ENCODE results near the gene GAS7.

GRCh38 chr17:9894231-9894630 lies 304.2 kb downstream of the GAS7 start:
- TF ChIP-seq NPAS2 (CRISPR knock-in tag; IDR thresholded peaks at IDR 0.05; ENCODE audit: borderline replicate concordance), result no peak
- no peak for TF ChIP-seq NR1H2 (CRISPR knock-in tag; IDR thresholded peaks at IDR 0.05; ENCODE audit: borderline replicate concordance, low read depth)
- TF ChIP-seq PRDM4 (CRISPR knock-in tag; IDR thresholded peaks at IDR 0.05; ENCODE audit: borderline replicate concordance), result no peak
- TF ChIP-seq RFX5 (IDR thresholded peaks at IDR 0.05; ENCODE audit: low read depth, low read length), result no peak
- TF ChIP-seq MTA3 (CRISPR knock-in tag; IDR thresholded peaks at IDR 0.05), result no peak
- no peak for TF ChIP-seq SNRNP70 (IDR thresholded peaks at IDR 0.05; ENCODE audit: low read depth, low read length)
- no peak for TF ChIP-seq SUZ12 (IDR thresholded peaks at IDR 0.05; ENCODE audit: low read depth, low read length)
- no peak for TF ChIP-seq BCL6 (CRISPR knock-in tag; IDR thresholded peaks at IDR 0.05)
- TF ChIP-seq ZFX (CRISPR knock-in tag; IDR thresholded peaks at IDR 0.05; ENCODE audit: low read depth), result no peak
- no peak for TF ChIP-seq CHD2 (IDR thresholded peaks at IDR 0.05; ENCODE audit: low read depth, low read length)
- TF ChIP-seq REST (IDR thresholded peaks at IDR 0.05; ENCODE audit: borderline replicate concordance in 1 of 2, low read depth in 1 of 2, low read length in 2 of 2), result no peak
- TF ChIP-seq ZBTB33 (CRISPR knock-in tag; IDR thresholded peaks at IDR 0.05), result no peak
- no peak for TF ChIP-seq KLF13 (CRISPR knock-in tag; IDR thresholded peaks at IDR 0.05)
- TF ChIP-seq SMAD1 (CRISPR knock-in tag; IDR thresholded peaks at IDR 0.05; ENCODE audit: borderline replicate concordance, low read depth), result no peak
